ENCODE results near the gene MAP3K13. TPM values are rescaled to one million over a fixed set of nuclear protein-coding genes. Genes with fewer than 3 reads are reported as not detected.
"Not testable (repeated sequence)": the region's sequence is repeated elsewhere in the genome, so short reads cannot be mapped to it uniquely, and the experiment has no call there.

MAP3K13 gene
- total and polyA plus RNA-seq, 7 donors, result 21.7 to 64.7 (median 26.0) TPM

DNA sequence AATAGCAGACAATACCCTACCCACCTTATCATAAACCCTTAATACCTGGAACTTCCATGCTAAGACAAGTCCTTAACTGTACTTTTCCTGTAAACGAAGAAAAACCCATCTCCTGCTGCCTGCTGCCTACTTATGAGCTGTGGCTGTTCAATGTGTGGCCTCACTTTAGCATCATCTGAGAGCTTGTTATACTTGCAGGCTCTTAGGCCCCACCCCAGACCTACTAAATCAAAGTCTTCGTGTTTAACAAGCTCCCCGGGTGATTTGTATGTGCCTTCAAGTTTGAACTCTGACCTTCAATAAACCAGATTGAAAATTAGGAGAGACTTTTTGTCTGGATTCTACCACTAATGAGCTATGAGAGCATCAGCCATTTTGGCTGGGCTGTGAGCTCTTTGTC lies 106.6 kb downstream of the MAP3K13 start:
- H3K27ac ChIP-seq, result no peak overlapping the region
- H3K36me3 ChIP-seq, result peaks cover 6 to 76% (median 17%) of the 10 kb centered on the region in 4 donors
- H3K4me1 ChIP-seq, result no peaks in the 10 kb centered on the region
- TF ChIP-seq POLR2AphosphoS5 (IDR thresholded peaks at IDR 0.05) (no peak), EP300 (IDR thresholded peaks at IDR 0.05) (no peak)
- no peak overlapping the region for H3K4me3 ChIP-seq
- WGBS, 2 donors, result 17 to 58% methylated on average over 3 of the region's 3 CpGs
- no peaks in the 10 kb centered on the region for H3K9me3 ChIP-seq
- intact Hi-C loops (cut with DNase I), result no loop called here
- no peak for DNase-seq
- H3K27me3 ChIP-seq, result no peaks in the 10 kb centered on the region

DNA sequence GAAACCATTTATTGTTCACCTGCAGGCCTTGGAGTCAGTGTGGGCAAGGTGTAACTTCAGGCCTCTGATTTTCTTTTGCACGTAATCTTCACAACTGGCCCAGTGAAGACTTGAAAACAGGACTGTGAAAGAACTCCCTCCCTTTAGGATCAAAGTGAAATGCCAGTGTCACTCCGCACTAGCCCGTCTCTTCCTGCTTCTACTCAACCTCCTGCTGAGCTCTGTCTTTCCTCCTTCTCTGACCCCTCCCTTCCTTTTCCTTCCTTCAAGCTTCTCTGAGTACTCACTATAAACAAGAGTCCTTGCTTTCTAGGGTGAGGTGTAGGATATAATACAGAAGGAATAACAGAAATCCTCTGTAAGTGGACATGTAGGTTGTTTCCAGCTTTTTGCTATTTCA lies 107.4 kb downstream of the MAP3K13 start:
- Histone ChIP-seq H3K4me3 (no peak overlapping the region), H3K9me3 (no peaks in the 10 kb centered on the region), H3K36me3 (peaks cover 6 to 74% (median 14%) of the 10 kb centered on the region in 4 donors), H3K27ac (no peak overlapping the region), H3K4me1 (no peaks in the 10 kb centered on the region), H3K27me3 (no peaks in the 10 kb centered on the region)
- TF ChIP-seq, protein P1, sequence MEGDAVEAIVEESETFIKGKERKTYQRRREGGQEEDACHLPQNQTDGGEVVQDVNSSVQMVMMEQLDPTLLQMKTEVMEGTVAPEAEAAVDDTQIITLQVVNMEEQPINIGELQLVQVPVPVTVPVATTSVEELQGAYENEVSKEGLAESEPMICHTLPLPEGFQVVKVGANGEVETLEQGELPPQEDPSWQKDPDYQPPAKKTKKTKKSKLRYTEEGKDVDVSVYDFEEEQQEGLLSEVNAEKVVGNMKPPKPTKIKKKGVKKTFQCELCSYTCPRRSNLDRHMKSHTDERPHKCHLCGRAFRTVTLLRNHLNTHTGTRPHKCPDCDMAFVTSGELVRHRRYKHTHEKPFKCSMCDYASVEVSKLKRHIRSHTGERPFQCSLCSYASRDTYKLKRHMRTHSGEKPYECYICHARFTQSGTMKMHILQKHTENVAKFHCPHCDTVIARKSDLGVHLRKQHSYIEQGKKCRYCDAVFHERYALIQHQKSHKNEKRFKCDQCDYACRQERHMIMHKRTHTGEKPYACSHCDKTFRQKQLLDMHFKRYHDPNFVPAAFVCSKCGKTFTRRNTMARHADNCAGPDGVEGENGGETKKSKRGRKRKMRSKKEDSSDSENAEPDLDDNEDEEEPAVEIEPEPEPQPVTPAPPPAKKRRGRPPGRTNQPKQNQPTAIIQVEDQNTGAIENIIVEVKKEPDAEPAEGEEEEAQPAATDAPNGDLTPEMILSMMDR (IDR thresholded peaks at IDR 0.05), result no peak
- TF ChIP-seq POLR2AphosphoS5 (IDR thresholded peaks at IDR 0.05) (no peak), POLR2A (IDR thresholded peaks at IDR 0.05) (no peak), EP300 (IDR thresholded peaks at IDR 0.05) (no peak)
- WGBS, 2 donors, result 78 to 82% methylated on average over 3 of the region's 3 CpGs
- DNase-seq, result no peak
- intact Hi-C loops (cut with DNase I), result no loop called here

DNA sequence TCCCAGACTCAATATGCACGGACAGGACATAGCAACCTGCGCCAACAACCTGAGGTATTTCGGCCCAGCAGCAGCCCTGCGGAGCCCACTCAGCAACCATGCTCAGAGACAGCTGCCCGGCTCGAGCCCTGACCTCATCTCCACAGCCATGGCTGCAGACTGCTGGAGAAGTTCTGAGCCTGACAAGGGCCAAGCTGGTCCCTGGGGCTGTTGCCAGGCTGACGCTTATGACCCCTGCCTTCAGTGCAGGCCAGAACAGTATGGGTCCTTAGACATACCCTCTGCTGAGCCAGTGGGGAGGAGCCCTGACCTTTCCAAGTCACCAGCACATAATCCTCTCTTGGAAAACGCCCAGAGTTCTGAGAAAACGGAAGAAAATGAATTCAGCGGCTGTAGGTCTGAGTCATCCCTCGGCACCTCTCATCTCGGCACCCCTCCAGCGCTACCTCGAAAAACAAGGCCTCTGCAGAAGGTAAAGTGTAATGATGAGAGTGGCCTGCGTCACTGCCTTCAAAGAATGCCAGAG lies 110.4 kb downstream of the MAP3K13 start:
- Histone ChIP-seq H3K4me3 (no peak overlapping the region), H3K9me3 (no peaks in the 10 kb centered on the region), H3K36me3 (peaks cover 6 to 66% (median 10%) of the 10 kb centered on the region in 4 donors), H3K4me1 (no peaks in the 10 kb centered on the region), H3K27ac (no peak overlapping the region), H3K27me3 (no peaks in the 10 kb centered on the region)
- intact Hi-C loops (cut with DNase I), result no loop called here
- no peak for TF ChIP-seq POLR2AphosphoS5 (IDR thresholded peaks at IDR 0.05)
- TF ChIP-seq, protein P1 (IDR thresholded peaks at IDR 0.05), result no peak
- TF ChIP-seq POLR2A (IDR thresholded peaks at IDR 0.05), result no peak
- no peak for TF ChIP-seq EP300 (IDR thresholded peaks at IDR 0.05)
- DNase-seq, result no peak
- 95 to 96% methylated on average over 15 of the region's 15 CpGs for WGBS, 2 donors

- DNase-seq; H3K27me3 ChIP-seq; H3K4me1 ChIP-seq; H3K4me3 ChIP-seq; intact Hi-C loops (cut with DNase I); H3K9me3 ChIP-seq; H3K27ac ChIP-seq: not testable (repeated sequence)
- 94 to 97% methylated on average over 6 of the region's 6 CpGs for WGBS, 2 donors
- H3K36me3 ChIP-seq, result peaks cover 6 to 50% (median 10%) of the 10 kb centered on the region in 4 donors
Measured at GRCh38 chr3:185474922-185475321, 112.0 kb downstream of the MAP3K13 start.

- H3K9me3 ChIP-seq, result no peaks in the 10 kb centered on the region
- 22 to 66% methylated on average over 3 of the region's 3 CpGs for WGBS, 2 donors
- H3K36me3 ChIP-seq, result peaks cover 6 to 67% (median 14%) of the 10 kb centered on the region in 4 donors
Measured at GRCh38 chr3:185477316-185477715, 114.4 kb downstream of the MAP3K13 start.

More at GRCh38 chr3:185477316-185477715, 114.4 kb downstream of the MAP3K13 start:
- DNase-seq, result no peak
- TF ChIP-seq POLR2AphosphoS5 (IDR thresholded peaks at IDR 0.05) (no peak), EP300 (IDR thresholded peaks at IDR 0.05) (no peak), POLR2A (IDR thresholded peaks at IDR 0.05) (no peak)
- TF ChIP-seq, protein P1 (IDR thresholded peaks at IDR 0.05), result no peak
- no peaks in the 10 kb centered on the region for H3K27me3 ChIP-seq
- intact Hi-C loops (cut with DNase I), result no loop called here
- no peaks in the 10 kb centered on the region for H3K4me1 ChIP-seq
- no peak overlapping the region for H3K4me3 ChIP-seq
- no peak overlapping the region for H3K27ac ChIP-seq

All from sigmoid colon (tissue), 7 donors.